ENCODE data around the gene SYNPO. TPM values are rescaled to one million over a fixed set of nuclear protein-coding genes. Genes with fewer than 3 reads are reported as not detected.

SYNPO gene
- polyA plus RNA-seq, 2 of the 4 experiments (the other 2 are of a cell fraction): 13.7 to 33.9 TPM

GRCh38 chr5:150670948-150671310 lies 30.5 kb downstream of the SYNPO start:
- Histone ChIP-seq H3K4me2 (no peak overlapping the region), H3K9me3 (no peaks in the 10 kb centered on the region), H3K27ac (no peak overlapping the region), H3K4me1 (0 out of 3 replicates have a peak, but pooled peaks cover 5% of the 10 kb centered on the region), H3K4me3 (no peak overlapping the region)
- CTCF ChIA-PET: interaction anchor here (0.9 to 6.6 kb wide), 6 partner anchors 9 to 147 kb away, joined by 3 to 30 read pairs (median 4); partner anchors contain the start of gene MYOZ3
- no peak for DNase-seq (ENCODE audit: low read depth in 1 of 2, low spot score in 1 of 2)
- no peak for FAIRE-seq
- TF ChIP-seq MAFK (IDR thresholded peaks at IDR 0.05; ENCODE audit: partially characterized antibody): peak; percentile 19
- TF ChIP-seq NPAS2 (CRISPR knock-in tag; IDR thresholded peaks at IDR 0.05; ENCODE audit: borderline replicate concordance): no peak
- ATAC-seq: no peak
- WGBS (ENCODE audit: missing lambda C conversion rate): 91% methylated on average over 2 of the region's 2 CpGs
- POLR2A ChIA-PET: no interaction called here

- FAIRE-seq (no peak), DNase-seq (ENCODE audit: low read depth in 1 of 2, low spot score in 1 of 2) (no peak), ATAC-seq (peak in 1 of 2 experiments; percentile 23; a peak in 4 of 6 replicates)
- no peaks in the 10 kb centered on the region for H3K9me3 ChIP-seq
- H3K4me3 ChIP-seq: peak overlapping the region; percentile 43
- ChIA-PET POLR2A (interaction anchor here (1.2 kb wide), 1 partner anchor 29 kb away, joined by 4 read pairs; the partner anchor contains the start of gene RBM22), CTCF (interaction anchor here (0.9 to 6.6 kb wide), 8 partner anchors 10 to 147 kb away, joined by 3 to 30 read pairs (median 4); partner anchors contain the start of gene MYOZ3)
- peak overlapping the region; percentile 17 to 80; a peak in 4 of 6 replicates for H3K27ac ChIP-seq
- peak overlapping the region; percentile 78 for H3K4me2 ChIP-seq
- no peak for TF ChIP-seq NR3C1 (IDR thresholded peaks at IDR 0.05)
- no peak for TF ChIP-seq NPAS2 (CRISPR knock-in tag; IDR thresholded peaks at IDR 0.05; ENCODE audit: borderline replicate concordance)
- no peak for TF ChIP-seq BCL3 (IDR thresholded peaks at IDR 0.05)
- no peak for TF ChIP-seq USF2 (IDR thresholded peaks at IDR 0.05)
- TF ChIP-seq HEYL (CRISPR knock-in tag; IDR thresholded peaks at IDR 0.05): no peak
- TF ChIP-seq MYC (IDR thresholded peaks at IDR 0.05; ENCODE audit: borderline replicate concordance, low read length): no peak
- no peak for TF ChIP-seq SREBF2 (IDR thresholded peaks at IDR 0.05)
- TF ChIP-seq HES2 (IDR thresholded peaks at IDR 0.05): no peak
- 73% methylated on average over 32 of the region's 51 CpGs for WGBS (ENCODE audit: missing lambda C conversion rate)
- H3K4me1 ChIP-seq: 0 out of 3 replicates have a peak, but pooled peaks cover 5% of the 10 kb centered on the region
Measured at GRCh38 chr5:150671509-150672236, 31.2 kb downstream of the SYNPO start.

- Histone ChIP-seq H3K27ac (peak overlapping the region; percentile 17 to 80; a peak in 4 of 6 replicates), H3K4me1 (0 out of 3 replicates have a peak, but pooled peaks cover 5% of the 10 kb centered on the region), H3K9me3 (no peaks in the 10 kb centered on the region), H3K4me3 (peak overlapping the region; percentile 43), H3K4me2 (peak overlapping the region; percentile 78)
- TF ChIP-seq HEYL (CRISPR knock-in tag; IDR thresholded peaks at IDR 0.05) (no peak), RNF2 (IDR thresholded peaks at IDR 0.05; ENCODE audit: borderline replicate concordance, low read depth) (no peak), FOSL2 (IDR thresholded peaks at IDR 0.05) (no peak), FOSL2 (CRISPR knock-in tag; IDR thresholded peaks at IDR 0.05) (no peak), GATA3 (IDR thresholded peaks at IDR 0.05; ENCODE audit: borderline replicate concordance) (no peak), RCOR1 (IDR thresholded peaks at IDR 0.05; ENCODE audit: low read depth, low read length) (no peak), ATOH8 (CRISPR knock-in tag; IDR thresholded peaks at IDR 0.05; ENCODE audit: low read depth) (no peak)
- WGBS (ENCODE audit: missing lambda C conversion rate): 31% methylated on average over 24 of the region's 38 CpGs
- DNase-seq (ENCODE audit: low read depth in 1 of 2, low spot score in 1 of 2): no peak
- ATAC-seq: peak; percentile 61 to 73
- no peak for FAIRE-seq
- ChIA-PET CTCF (interaction anchor here (0.9 to 6.6 kb wide), 7 partner anchors 11 to 156 kb away, joined by 3 to 30 read pairs (median 4); partner anchors contain the start of gene RBM22), POLR2A (interaction anchor here (1.2 kb wide), 1 partner anchor 29 kb away, joined by 4 read pairs; the partner anchor contains the start of gene RBM22)
Measured at GRCh38 chr5:150672237-150672883, 31.9 kb downstream of the SYNPO start.
